WTC11 (cell line): ENCODE measurements around the gene STARD7.

Experiments used
- ATF2 ChIP-seq: sonication (generic); formaldehyde crosslinking; IDR thresholded peaks from 2 replicates; pipeline ENCODE4 v1.8.1; 2022; ENCODE audit warnings: low read depth, missing genetic modification reagents, borderline replicate concordance
- CTCF ChIP-seq: fragments of 200-600 bp; IDR thresholded peaks from 2 replicates; pipeline ENCODE4 v1.8.0; 2022; ENCODE audit warnings: antibody characterized with exemption
- ESRRA ChIP-seq: sonication (generic); formaldehyde crosslinking; IDR thresholded peaks from 2 replicates; pipeline ENCODE4 v1.8.1; 2022; ENCODE audit warnings: mild to moderate bottlenecking, missing genetic modification reagents, borderline replicate concordance
- FOXP1 ChIP-seq: sonication (generic); formaldehyde crosslinking; IDR thresholded peaks from 2 replicates; pipeline ENCODE4 v1.8.0; 2022; ENCODE audit warnings: missing genetic modification reagents, mild to moderate bottlenecking, moderate library complexity, borderline replicate concordance
- KAT7 ChIP-seq: sonication (generic); formaldehyde crosslinking; IDR thresholded peaks from 2 replicates; pipeline ENCODE4 v1.8.1; 2023; ENCODE audit warnings: missing genetic modification reagents, mild to moderate bottlenecking, borderline replicate concordance
- NR1H2 ChIP-seq: sonication (generic); formaldehyde crosslinking; IDR thresholded peaks from 2 replicates; pipeline ENCODE4 v1.9.0; 2021; ENCODE audit warnings: mild to moderate bottlenecking, moderate library complexity, missing genetic modification reagents
- NR2C2 ChIP-seq: sonication (generic); formaldehyde crosslinking; IDR thresholded peaks from 2 replicates; pipeline ENCODE4 v1.8.0; 2022; ENCODE audit warnings: mild to moderate bottlenecking, missing genetic modification reagents
- SMAD3 ChIP-seq: sonication (generic); formaldehyde crosslinking; IDR thresholded peaks from 2 replicates; pipeline ENCODE4 v1.8.0; 2022; ENCODE audit warnings: missing genetic modification reagents, mild to moderate bottlenecking, borderline replicate concordance
- ZNF416 ChIP-seq: fragments of 250-450 bp; sonication (Bioruptor Pico); IDR thresholded peaks from 2 replicates; pipeline ENCODE4 v1.9.0; 2021; ENCODE audit warnings: mild to moderate bottlenecking, inconsistent platforms
- ZNF532 ChIP-seq: fragments of 250-450 bp; sonication (Bioruptor Pico); IDR thresholded peaks from 2 replicates; pipeline ENCODE4 v1.9.0; 2021; ENCODE audit warnings: mild to moderate bottlenecking, borderline replicate concordance

GRCh38 chr2:96184989-96185388 lies 23.6 kb downstream of the STARD7 start:
- no peak for TF ChIP-seq NR1H2
- TF ChIP-seq ZNF532 (CRISPR knock-in tag): no peak
- TF ChIP-seq CTCF: no peak
- TF ChIP-seq ATF2 (CRISPR knock-in tag): no peak
- TF ChIP-seq ZNF416 (CRISPR knock-in tag): no peak
- no peak for TF ChIP-seq KAT7
- no peak for TF ChIP-seq SMAD3
- TF ChIP-seq ESRRA: no peak
- no peak for TF ChIP-seq FOXP1 (CRISPR knock-in tag)
- no peak for TF ChIP-seq NR2C2 (CRISPR knock-in tag)
